ENCODE data around the gene HPN.
"Not testable (repeated sequence)": the region's sequence is repeated elsewhere in the genome, so short reads cannot be mapped to it uniquely, and the experiment has no call there.

Gene HPN

DNA sequence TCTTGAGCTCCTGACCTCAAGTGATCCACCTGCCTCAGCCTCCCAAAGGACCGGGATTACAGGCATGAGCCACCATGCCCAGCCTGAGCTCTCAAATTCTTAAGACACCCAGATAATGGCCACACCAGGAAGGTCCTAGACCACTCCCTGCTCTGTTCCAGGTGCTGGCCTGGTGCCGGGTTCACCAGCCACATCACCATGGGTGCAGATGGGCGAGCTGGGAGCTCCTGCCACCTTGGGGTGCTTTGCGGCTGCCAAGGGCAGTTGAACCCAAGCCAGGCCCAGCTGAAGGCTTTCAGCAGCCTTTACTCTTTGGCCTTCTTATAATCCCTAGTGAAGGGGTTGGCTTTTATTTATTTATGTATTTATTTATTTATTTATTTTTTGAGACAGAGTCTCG lies 4.9 kb downstream of the HPN start:
- Histone ChIP-seq H3K27me3 (ENCODE audit: insufficient read depth, low read length) (no peaks in the 10 kb centered on the region), H3K4me3 (ENCODE audit: low read length) (no peak overlapping the region), H3K9me3 (ENCODE audit: low read length) (no peaks in the 10 kb centered on the region), H3K4me1 (ENCODE audit: insufficient read depth, low read length) (no peaks in the 10 kb centered on the region), H3K36me3 (ENCODE audit: insufficient read depth, low read length) (no peaks in the 10 kb centered on the region), H2AFZ (ENCODE audit: low read depth, low read length) (no peak overlapping the region)

DNA sequence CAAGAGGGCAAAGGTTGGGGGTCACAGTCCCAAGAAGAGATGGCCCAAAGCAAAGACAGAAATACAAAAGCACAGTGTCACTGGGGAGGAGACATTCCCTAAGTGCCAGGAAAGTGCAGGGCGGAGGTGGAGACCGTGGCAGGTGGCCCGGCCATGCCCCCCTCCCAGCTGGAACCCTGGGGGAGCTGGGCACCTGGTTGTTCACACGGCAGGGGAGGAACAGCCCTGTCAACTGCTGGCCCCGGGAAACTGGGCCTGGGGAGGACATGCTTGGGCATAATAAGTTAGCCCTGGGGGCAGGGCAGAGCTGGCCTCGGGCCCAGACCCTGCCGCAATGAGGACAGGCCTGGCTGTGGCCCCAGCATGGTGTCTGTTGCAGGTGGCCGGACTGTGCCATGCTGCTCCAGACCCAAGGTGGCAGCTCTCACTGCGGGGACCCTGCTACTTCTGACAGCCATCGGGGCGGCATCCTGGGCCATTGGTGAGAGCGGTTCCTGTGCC lies 7.4 kb downstream of the HPN start:
- H3K9me3 ChIP-seq (ENCODE audit: low read length): no peaks in the 10 kb centered on the region
- no peaks in the 10 kb centered on the region for H3K4me1 ChIP-seq (ENCODE audit: insufficient read depth, low read length)
- no peaks in the 10 kb centered on the region for H3K27me3 ChIP-seq (ENCODE audit: insufficient read depth, low read length)
- no peak overlapping the region for H2AFZ ChIP-seq (ENCODE audit: low read depth, low read length)
- H3K4me3 ChIP-seq (ENCODE audit: low read length): no peak overlapping the region
- H3K36me3 ChIP-seq (ENCODE audit: insufficient read depth, low read length): no peaks in the 10 kb centered on the region

- H3K36me3 ChIP-seq (ENCODE audit: insufficient read depth, low read length): no peaks in the 10 kb centered on the region
- H3K27me3 ChIP-seq (ENCODE audit: insufficient read depth, low read length): no peaks in the 10 kb centered on the region
- no peak overlapping the region for H3K4me3 ChIP-seq (ENCODE audit: low read length)
- no peak overlapping the region for H2AFZ ChIP-seq (ENCODE audit: low read depth, low read length)
- no peaks in the 10 kb centered on the region for H3K9me3 ChIP-seq (ENCODE audit: low read length)
- H3K4me1 ChIP-seq (ENCODE audit: insufficient read depth, low read length): no peaks in the 10 kb centered on the region
These were observed 7.9 kb downstream of the HPN start for GRCh38 chr19:35049456-35049855.

- not testable (repeated sequence) for H2AFZ ChIP-seq (ENCODE audit: low read depth, low read length); H3K27me3 ChIP-seq (ENCODE audit: insufficient read depth, low read length); H3K4me3 ChIP-seq (ENCODE audit: low read length); H3K36me3 ChIP-seq (ENCODE audit: insufficient read depth, low read length); H3K4me1 ChIP-seq (ENCODE audit: insufficient read depth, low read length); H3K9me3 ChIP-seq (ENCODE audit: low read length)
These were observed 9.1 kb downstream of the HPN start for GRCh38 chr19:35050662-35051061.

DNA sequence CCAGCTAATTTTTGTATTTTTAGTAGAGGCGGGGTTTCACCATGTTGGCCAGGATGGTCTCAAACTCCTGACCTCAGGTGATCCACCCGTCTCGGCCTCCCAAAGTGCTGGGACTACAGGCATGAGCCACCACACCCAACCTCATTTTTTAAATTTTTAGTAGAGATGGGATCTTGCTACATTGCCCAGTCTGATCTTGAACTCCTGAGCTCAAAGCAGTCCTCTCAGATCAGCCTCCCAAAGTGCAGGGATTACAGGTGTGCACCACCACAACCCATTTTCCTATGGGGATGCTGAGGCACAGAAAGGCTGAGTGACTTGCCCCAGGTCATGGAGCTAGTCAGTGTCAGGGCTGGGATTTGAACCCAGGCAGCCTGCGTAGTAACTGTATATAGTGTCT lies 9.7 kb downstream of the HPN start:
- not testable (repeated sequence) for H3K4me3 ChIP-seq (ENCODE audit: low read length); H3K36me3 ChIP-seq (ENCODE audit: insufficient read depth, low read length); H3K4me1 ChIP-seq (ENCODE audit: insufficient read depth, low read length); H3K27me3 ChIP-seq (ENCODE audit: insufficient read depth, low read length); H2AFZ ChIP-seq (ENCODE audit: low read depth, low read length); H3K9me3 ChIP-seq (ENCODE audit: low read length)

GRCh38 chr19:35051796-35052195 lies 10.3 kb downstream of the HPN start:
- H3K36me3 ChIP-seq (ENCODE audit: insufficient read depth, low read length): no peaks in the 10 kb centered on the region
- H3K4me1 ChIP-seq (ENCODE audit: insufficient read depth, low read length): no peaks in the 10 kb centered on the region
- H3K9me3 ChIP-seq (ENCODE audit: low read length): no peaks in the 10 kb centered on the region
- H3K27me3 ChIP-seq (ENCODE audit: insufficient read depth, low read length): no peaks in the 10 kb centered on the region
- H2AFZ ChIP-seq (ENCODE audit: low read depth, low read length): no peak overlapping the region
- no peak overlapping the region for H3K4me3 ChIP-seq (ENCODE audit: low read length)

GRCh38 chr19:35052599-35053190 lies 11.2 kb downstream of the HPN start:
- Histone ChIP-seq H3K9me3 (ENCODE audit: low read length) (no peaks in the 10 kb centered on the region), H2AFZ (ENCODE audit: low read depth, low read length) (no peak overlapping the region), H3K4me1 (ENCODE audit: insufficient read depth, low read length) (no peaks in the 10 kb centered on the region), H3K4me3 (ENCODE audit: low read length) (no peak overlapping the region), H3K36me3 (ENCODE audit: insufficient read depth, low read length) (no peaks in the 10 kb centered on the region), H3K27me3 (ENCODE audit: insufficient read depth, low read length) (no peaks in the 10 kb centered on the region)

- H3K4me3 ChIP-seq (ENCODE audit: low read length): no peak overlapping the region
- no peaks in the 10 kb centered on the region for H3K4me1 ChIP-seq (ENCODE audit: insufficient read depth, low read length)
- H3K27me3 ChIP-seq (ENCODE audit: insufficient read depth, low read length): no peaks in the 10 kb centered on the region
- no peak overlapping the region for H2AFZ ChIP-seq (ENCODE audit: low read depth, low read length)
- H3K36me3 ChIP-seq (ENCODE audit: insufficient read depth, low read length): no peaks in the 10 kb centered on the region
- H3K9me3 ChIP-seq (ENCODE audit: low read length): no peaks in the 10 kb centered on the region
These were observed 12.3 kb downstream of the HPN start for GRCh38 chr19:35053667-35054293.

- no peaks in the 10 kb centered on the region for H3K9me3 ChIP-seq (ENCODE audit: low read length)
These were observed 13.1 kb downstream of the HPN start for GRCh38 chr19:35054626-35055025.

DNA sequence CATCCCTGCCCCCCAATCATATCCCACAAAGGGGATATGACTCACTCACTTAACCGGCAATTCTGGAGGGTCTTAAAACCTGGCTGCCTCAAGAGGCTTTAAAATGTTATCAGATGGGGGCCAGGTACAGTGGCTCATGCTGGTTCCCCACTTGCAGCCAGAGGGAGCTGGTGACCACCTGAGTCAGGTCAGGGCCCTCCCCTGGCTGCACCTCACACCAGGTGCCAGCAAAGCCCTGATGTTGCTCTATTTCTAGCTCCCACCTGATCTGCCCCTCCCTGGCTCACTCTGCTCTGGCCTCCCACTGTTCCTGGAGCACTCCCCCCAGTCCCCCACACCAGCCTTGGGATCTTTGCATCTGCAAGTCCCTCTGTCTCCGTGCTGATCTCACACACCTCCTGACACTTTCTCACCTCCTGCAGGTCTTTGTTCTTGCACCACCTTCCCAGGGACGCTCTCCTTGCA lies 14.2 kb downstream of the HPN start:
- no peaks in the 10 kb centered on the region for H3K9me3 ChIP-seq (ENCODE audit: low read length)
- no peaks in the 10 kb centered on the region for H3K4me1 ChIP-seq (ENCODE audit: insufficient read depth, low read length)
- H3K27me3 ChIP-seq (ENCODE audit: insufficient read depth, low read length): no peaks in the 10 kb centered on the region
- no peak overlapping the region for H2AFZ ChIP-seq (ENCODE audit: low read depth, low read length)
- H3K4me3 ChIP-seq (ENCODE audit: low read length): no peak overlapping the region
- H3K36me3 ChIP-seq (ENCODE audit: insufficient read depth, low read length): no peaks in the 10 kb centered on the region

More at GRCh38 chr19:35054626-35055025, 13.1 kb downstream of the HPN start:
- Histone ChIP-seq H2AFZ (ENCODE audit: low read depth, low read length) (no peak overlapping the region), H3K27me3 (ENCODE audit: insufficient read depth, low read length) (no peaks in the 10 kb centered on the region), H3K4me1 (ENCODE audit: insufficient read depth, low read length) (no peaks in the 10 kb centered on the region), H3K4me3 (ENCODE audit: low read length) (no peak overlapping the region), H3K36me3 (ENCODE audit: insufficient read depth, low read length) (no peaks in the 10 kb centered on the region)

DNA sequence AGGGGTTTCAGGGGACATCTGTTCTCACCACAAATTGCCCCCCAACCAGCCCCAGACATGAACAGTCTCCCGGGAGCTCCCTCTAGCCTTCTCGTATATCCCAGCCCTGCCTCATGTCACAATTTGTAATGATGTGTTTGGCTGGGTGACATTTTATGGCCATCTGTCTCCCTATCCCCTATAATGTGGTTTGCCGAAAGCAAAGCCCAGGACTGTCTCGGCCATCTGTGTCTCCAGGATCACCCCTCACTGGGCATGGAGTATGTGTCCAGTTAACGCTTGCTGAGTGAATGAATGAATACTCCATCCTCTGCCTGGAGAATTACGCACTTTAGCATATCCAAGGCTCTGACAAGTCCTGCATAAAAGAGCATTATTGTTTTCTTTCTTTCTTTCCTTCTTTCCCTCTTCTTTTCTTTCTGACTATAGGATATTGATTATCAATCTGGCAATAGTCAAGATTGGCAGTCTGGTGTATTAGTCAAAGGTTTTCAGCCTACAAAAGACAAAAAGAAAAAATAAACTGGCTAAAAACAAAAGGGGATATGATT lies 15.1 kb downstream of the HPN start:
- Histone ChIP-seq H3K9me3 (ENCODE audit: low read length) (no peaks in the 10 kb centered on the region), H3K36me3 (ENCODE audit: insufficient read depth, low read length) (no peaks in the 10 kb centered on the region), H3K4me1 (ENCODE audit: insufficient read depth, low read length) (no peaks in the 10 kb centered on the region), H3K27me3 (ENCODE audit: insufficient read depth, low read length) (no peaks in the 10 kb centered on the region), H3K4me3 (ENCODE audit: low read length) (no peak overlapping the region), H2AFZ (ENCODE audit: low read depth, low read length) (no peak overlapping the region)

DNA sequence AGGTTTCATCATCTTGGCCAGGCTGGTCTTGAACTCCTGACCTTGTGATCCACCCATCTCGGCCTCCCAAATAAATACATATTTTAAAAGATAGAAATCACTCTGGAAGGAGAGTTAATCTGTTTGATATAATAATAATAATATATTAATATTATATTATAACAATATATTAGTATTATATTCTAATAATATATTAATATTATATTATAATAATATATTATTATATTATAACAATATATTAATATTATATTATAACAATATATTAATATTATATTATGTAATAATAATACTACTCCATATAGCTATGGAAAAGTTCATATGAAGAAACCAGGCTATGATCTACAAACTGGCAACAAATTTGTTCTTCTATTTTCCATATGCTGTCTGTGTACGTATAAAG lies 16.8 kb downstream of the HPN start:
- no peak overlapping the region for H3K4me3 ChIP-seq (ENCODE audit: low read length)
- H3K4me1 ChIP-seq (ENCODE audit: insufficient read depth, low read length): no peaks in the 10 kb centered on the region
- no peaks in the 10 kb centered on the region for H3K27me3 ChIP-seq (ENCODE audit: insufficient read depth, low read length)
- H2AFZ ChIP-seq (ENCODE audit: low read depth, low read length): no peak overlapping the region
- no peaks in the 10 kb centered on the region for H3K9me3 ChIP-seq (ENCODE audit: low read length)
- H3K36me3 ChIP-seq (ENCODE audit: insufficient read depth, low read length): no peaks in the 10 kb centered on the region

DNA sequence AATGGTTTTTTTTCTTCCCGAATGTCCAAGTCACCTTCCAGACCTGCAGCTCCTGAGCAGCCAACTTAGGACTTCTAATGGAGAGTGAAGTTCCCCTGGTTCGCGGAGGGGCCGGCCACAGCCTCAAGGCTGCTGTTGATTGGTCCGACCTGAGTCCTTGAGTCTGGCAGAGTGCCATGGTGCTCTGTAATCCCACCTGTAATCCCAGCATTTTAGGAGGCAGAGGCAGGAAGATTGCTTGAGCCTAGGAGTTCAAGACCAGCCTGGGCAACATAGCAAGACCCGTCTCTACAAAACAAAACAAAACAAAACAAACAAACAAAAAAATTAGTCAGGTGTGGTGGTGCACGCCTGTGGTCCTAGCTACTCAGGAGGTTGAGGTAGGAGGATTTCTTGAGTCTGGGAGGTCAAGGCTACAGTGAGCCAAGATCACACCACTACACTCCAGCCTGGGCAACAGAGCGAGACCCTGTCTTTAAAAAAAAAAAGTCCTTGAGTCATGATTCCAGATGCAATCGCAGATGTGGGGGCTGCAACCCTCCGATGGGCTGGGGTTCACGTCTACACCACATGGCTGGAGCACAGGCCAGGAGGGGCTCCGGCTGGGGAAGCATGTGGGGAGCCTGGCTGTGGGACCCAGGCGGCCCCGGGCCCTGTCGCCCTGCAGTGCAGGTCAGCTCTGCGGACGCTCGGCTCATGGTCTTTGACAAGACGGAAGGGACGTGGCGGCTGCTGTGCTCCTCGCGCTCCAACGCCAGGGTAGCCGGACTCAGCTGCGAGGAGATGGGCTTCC lies 17.7 kb downstream of the HPN start:
- H2AFZ ChIP-seq (ENCODE audit: low read depth, low read length): no peak overlapping the region
- no peaks in the 10 kb centered on the region for H3K9me3 ChIP-seq (ENCODE audit: low read length)
- H3K27me3 ChIP-seq (ENCODE audit: insufficient read depth, low read length): no peaks in the 10 kb centered on the region
- no peak overlapping the region for H3K4me3 ChIP-seq (ENCODE audit: low read length)
- no peaks in the 10 kb centered on the region for H3K4me1 ChIP-seq (ENCODE audit: insufficient read depth, low read length)
- no peaks in the 10 kb centered on the region for H3K36me3 ChIP-seq (ENCODE audit: insufficient read depth, low read length)

Data from neuron (in vitro differentiated cells).